Measurements from ENCODE around the gene ACVRL1. TPM values are rescaled to one million over a fixed set of nuclear protein-coding genes. Genes with fewer than 3 reads are reported as not detected.

The ACVRL1 gene
- total RNA-seq, 1 donor from 2014 or later: not detected

DNA sequence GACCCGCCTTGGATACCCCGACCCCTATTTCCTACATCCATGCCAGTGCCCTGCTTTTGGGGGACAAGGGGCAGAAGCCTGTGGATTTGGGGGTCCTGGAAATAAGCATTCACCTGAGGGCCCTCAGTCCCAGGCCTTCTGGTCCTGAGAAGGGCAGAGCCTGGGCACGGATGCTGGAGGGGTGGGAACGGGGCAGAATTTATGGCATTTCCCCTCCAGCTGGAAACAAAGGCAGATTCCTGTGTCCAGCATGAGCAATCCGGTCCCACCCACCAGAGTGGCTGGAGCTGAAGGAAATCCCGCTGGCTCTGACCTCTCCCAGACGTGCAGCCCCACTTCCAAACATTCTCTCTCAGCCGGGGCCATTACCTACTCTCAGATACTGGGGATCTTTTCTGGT is 10.1 kb upstream of the ACVRL1 start:
- intact Hi-C loops (cut with micrococcal nuclease): no loop called here
- no peak for DNase-seq
- peaks cover 4% of the 10 kb centered on the region for H3K4me1 Mint-ChIP-seq
- H3K27ac Mint-ChIP-seq: no peak overlapping the region
- H3K4me3 Mint-ChIP-seq: no peak overlapping the region
- no peaks in the 10 kb centered on the region for H3K9me3 Mint-ChIP-seq
- peaks cover 16% of the 10 kb centered on the region for H3K27me3 Mint-ChIP-seq
- H3K36me3 Mint-ChIP-seq (ENCODE audit: low read depth): no peaks in the 10 kb centered on the region

DNA sequence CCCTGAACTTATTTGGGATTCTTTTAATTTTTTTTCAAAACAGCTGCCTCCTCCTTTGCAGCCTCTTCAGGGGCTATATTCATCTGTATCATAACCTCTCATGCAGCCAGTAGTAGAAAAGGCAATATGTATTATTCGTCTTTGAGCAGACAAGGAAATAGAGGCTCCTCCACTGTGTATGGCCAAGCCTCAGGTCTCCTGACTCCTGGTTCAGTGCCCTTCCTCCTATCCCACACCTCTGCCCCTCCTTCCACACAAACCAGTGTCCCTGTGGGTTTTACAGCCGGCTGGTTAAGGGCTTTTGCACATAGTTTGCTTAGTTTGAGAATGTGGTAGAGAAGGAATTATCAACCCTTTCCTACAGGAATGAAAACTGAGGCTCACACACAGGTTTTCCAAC is 8.8 kb upstream of the ACVRL1 start:
- Mint-ChIP-seq H3K9me3 (no peaks in the 10 kb centered on the region), H3K4me1 (peaks cover 4% of the 10 kb centered on the region), H3K36me3 (ENCODE audit: low read depth) (no peaks in the 10 kb centered on the region), H3K27ac (no peak overlapping the region), H3K4me3 (no peak overlapping the region), H3K27me3 (peaks cover 13% of the 10 kb centered on the region)
- intact Hi-C loops (cut with micrococcal nuclease): no loop called here
- DNase-seq: no peak

DNA sequence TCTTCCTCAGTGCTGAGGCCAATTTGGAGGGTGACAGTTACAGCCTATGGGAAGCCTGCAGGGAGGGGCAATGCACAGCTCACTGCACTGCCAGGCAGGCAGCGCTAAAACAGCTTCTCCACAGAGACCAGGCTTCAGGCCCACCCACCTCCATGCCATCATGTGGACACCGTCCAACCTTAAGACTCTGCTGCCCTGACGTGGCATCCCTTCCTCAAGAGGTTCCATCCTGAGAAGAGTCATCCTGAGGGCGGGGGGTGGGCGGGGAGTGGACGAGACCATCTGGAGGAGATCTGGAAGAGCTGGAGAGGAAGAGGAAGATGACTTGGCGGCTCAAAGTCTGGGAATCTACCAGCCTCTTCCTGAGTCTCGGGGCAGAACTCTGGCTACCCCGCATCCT is 8.4 kb upstream of the ACVRL1 start:
- Mint-ChIP-seq H3K4me3 (no peak overlapping the region), H3K4me1 (peaks cover 4% of the 10 kb centered on the region), H3K36me3 (ENCODE audit: low read depth) (no peaks in the 10 kb centered on the region), H3K27me3 (peaks cover 14% of the 10 kb centered on the region), H3K9me3 (no peaks in the 10 kb centered on the region), H3K27ac (no peak overlapping the region)
- DNase-seq: no peak
- intact Hi-C loops (cut with micrococcal nuclease): no loop called here

DNA sequence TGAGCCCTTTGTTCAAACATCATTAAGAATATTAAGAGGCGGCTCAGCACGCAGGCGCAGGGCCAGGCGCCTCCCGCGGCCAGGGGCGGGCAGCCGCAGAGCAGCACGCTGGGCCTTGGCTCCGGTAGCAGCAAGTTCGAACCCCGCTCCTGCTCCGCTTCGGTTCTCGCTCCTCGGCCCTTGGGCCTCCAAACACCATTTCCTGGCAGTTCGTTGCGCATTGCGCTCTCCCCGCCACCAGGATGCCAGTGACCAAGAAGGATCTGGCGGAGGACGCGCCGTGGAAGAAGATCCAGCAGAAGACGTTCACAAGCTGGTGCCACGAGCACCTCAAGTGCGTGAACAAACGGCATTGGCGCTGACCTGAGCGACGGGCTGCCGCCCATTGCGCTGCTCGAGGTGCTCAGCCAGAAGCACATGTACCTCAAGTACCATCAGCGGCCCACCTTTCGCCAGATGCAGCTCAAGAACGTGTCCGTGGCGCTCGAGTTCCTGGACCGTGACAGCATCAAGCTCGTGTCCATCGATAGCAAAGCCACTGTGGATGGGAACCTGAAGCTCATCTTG is 6.9 kb upstream of the ACVRL1 start:
- DNase-seq: no peak
- no peaks in the 10 kb centered on the region for H3K36me3 Mint-ChIP-seq (ENCODE audit: low read depth)
- H3K9me3 Mint-ChIP-seq: no peaks in the 10 kb centered on the region
- H3K27ac Mint-ChIP-seq: no peak overlapping the region
- intact Hi-C loops (cut with micrococcal nuclease): no loop called here
- H3K4me1 Mint-ChIP-seq: peaks cover 4% of the 10 kb centered on the region
- H3K4me3 Mint-ChIP-seq: no peak overlapping the region
- peaks cover 23% of the 10 kb centered on the region for H3K27me3 Mint-ChIP-seq

DNA sequence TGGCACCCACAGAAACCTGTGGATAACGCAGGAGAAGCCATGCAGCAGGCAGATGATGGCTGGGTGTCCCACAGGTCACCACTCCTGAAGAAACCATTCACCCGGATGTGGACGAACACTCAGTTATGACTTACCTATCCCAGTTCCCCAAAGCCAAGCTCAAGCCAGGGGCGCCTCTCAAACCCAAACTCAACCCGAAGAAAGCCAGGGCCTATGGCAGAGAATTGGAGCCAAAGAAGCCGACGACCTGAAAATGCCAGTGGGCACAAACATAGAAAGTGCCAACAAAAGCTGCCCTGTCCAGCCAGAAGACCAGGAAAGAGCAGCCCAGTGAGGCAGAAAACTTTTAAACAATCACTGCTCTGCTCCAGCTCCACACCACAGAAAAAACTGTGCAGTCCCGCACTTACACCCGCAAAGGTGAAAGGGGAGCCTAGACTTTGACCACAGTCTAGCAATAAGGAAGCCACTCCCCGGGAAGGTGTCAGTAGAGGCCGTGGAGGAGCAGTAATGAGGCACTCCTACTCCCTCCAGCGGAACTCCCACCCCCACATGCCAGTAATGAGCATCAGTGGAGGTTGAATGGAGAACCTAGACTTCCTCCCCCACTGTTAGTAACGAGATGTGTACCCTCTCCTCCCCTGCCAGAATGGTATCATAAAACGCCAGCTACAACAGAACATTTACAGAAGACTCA is 6.0 kb upstream of the ACVRL1 start:
- intact Hi-C loops (cut with micrococcal nuclease): no loop called here

DNA sequence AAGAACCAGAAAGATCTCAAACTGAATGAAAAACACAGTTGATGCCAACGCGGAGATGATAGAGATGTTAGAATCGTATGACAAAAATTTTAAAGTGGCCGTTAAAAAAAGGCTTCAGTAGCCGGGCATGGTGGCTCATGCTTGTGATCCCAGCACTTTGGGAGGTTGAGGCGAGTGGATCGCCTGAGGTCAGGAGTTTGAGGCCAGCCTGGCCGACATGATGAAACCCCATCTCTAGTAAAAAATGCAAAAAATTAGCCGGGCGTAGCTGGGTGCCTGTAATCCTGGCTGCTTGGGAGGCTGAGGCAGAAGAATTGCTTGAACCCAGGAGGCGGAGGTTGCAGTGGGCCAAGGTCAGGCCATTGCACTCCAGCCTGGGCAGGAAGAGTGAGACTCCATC is 5.4 kb upstream of the ACVRL1 start:
- H3K4me3 Mint-ChIP-seq: no peak overlapping the region
- H3K27ac Mint-ChIP-seq: no peak overlapping the region
- no peaks in the 10 kb centered on the region for H3K36me3 Mint-ChIP-seq (ENCODE audit: low read depth)
- DNase-seq: no peak
- peaks cover 2% of the 10 kb centered on the region for H3K4me1 Mint-ChIP-seq
- intact Hi-C loops (cut with micrococcal nuclease): no loop called here
- H3K27me3 Mint-ChIP-seq: peaks cover 29% of the 10 kb centered on the region
- no peaks in the 10 kb centered on the region for H3K9me3 Mint-ChIP-seq

More for the DNA sequence above, 6.0 kb upstream of the ACVRL1 start:
- no peaks in the 10 kb centered on the region for H3K9me3 Mint-ChIP-seq
- peaks cover 26% of the 10 kb centered on the region for H3K27me3 Mint-ChIP-seq
- no peak overlapping the region for H3K4me3 Mint-ChIP-seq
- no peak overlapping the region for H3K27ac Mint-ChIP-seq
- DNase-seq: no peak
- peaks cover 3% of the 10 kb centered on the region for H3K4me1 Mint-ChIP-seq
- no peaks in the 10 kb centered on the region for H3K36me3 Mint-ChIP-seq (ENCODE audit: low read depth)

DNA sequence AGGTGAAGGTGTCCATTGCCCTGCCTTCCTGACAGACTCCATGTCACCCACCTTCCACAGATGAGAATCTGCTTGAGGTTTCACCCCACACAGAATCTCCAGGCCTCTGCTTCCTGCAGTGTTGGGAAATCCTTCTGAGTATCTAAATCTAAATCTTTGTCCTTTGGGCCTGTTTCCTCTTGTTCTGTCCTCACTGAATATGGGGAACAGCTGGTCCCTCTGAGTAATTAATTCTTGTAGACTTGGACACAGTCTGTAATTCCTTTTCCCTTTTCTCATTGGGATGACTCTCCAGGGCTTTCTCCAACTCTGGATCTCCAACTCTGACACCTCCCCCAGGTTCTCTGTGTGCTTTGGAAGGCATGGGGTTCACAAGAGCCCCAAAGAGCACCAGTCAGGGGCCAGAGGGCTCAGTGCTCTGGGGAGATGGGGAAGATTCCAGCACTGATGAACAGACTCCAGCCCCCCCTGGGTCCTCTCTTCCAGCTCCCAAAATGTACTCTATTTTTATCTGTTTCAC is 2.3 kb upstream of the ACVRL1 start:
- H3K9me3 Mint-ChIP-seq: no peaks in the 10 kb centered on the region
- H3K27me3 Mint-ChIP-seq: peaks cover 45% of the 10 kb centered on the region
- DNase-seq: no peak
- intact Hi-C loops (cut with micrococcal nuclease): no loop called here
- H3K4me3 Mint-ChIP-seq: no peak overlapping the region
- no peaks in the 10 kb centered on the region for H3K36me3 Mint-ChIP-seq (ENCODE audit: low read depth)
- no peak overlapping the region for H3K27ac Mint-ChIP-seq
- peaks cover 2% of the 10 kb centered on the region for H3K4me1 Mint-ChIP-seq

DNA sequence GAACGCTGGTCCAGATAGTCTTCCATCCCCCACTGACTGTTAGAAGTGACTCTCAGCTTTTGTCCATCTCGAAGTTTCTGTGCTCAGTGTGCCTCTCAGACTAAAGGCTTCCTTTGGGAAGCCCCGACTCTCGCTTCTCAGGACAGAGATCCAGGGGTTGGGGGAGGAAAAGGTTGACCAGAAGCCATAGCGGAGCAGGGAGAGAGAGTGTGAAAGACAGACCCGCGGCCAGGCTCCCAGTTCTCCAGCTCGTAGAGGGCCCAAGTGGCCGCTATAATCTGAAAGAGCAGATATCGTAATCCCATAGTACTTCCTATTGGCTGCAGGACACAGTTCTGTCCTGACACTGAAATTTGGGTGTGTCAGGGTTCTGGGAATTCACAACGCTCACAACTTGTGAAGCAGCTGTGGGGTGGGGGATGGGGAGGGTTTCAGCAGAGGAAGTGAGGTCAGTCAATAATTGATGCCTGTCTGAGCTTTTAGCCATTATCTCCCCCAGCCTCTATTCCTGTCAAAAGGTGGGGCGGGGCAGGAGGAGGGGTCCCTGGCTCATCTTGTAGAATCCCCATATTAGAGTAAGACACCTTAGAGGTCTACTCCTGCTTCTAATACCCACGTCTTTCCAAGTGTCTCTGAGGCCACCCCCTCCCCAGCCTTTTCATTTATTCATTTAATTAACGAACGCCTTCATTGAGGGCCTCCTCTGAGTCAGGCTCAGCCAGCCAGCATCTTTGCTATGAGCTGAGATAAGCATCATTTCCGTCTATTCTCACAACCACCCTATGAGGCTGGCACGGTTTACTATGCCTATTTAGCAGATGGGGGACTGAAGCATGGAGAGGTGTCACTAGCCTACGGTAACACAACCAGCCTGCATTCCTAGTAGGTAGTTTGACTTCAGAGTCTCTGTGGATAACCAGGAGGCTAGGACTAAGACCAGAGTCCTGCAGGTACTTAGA is 1.6 kb upstream of the ACVRL1 start:
- H3K9me3 Mint-ChIP-seq: no peaks in the 10 kb centered on the region
- H3K27me3 Mint-ChIP-seq: peaks cover 48% of the 10 kb centered on the region
- H3K36me3 Mint-ChIP-seq (ENCODE audit: low read depth): no peaks in the 10 kb centered on the region
- no peak for DNase-seq
- intact Hi-C loops (cut with micrococcal nuclease): no loop called here
- H3K4me1 Mint-ChIP-seq: peaks cover 2% of the 10 kb centered on the region
- H3K27ac Mint-ChIP-seq: no peak overlapping the region
- H3K4me3 Mint-ChIP-seq: no peak overlapping the region

DNA sequence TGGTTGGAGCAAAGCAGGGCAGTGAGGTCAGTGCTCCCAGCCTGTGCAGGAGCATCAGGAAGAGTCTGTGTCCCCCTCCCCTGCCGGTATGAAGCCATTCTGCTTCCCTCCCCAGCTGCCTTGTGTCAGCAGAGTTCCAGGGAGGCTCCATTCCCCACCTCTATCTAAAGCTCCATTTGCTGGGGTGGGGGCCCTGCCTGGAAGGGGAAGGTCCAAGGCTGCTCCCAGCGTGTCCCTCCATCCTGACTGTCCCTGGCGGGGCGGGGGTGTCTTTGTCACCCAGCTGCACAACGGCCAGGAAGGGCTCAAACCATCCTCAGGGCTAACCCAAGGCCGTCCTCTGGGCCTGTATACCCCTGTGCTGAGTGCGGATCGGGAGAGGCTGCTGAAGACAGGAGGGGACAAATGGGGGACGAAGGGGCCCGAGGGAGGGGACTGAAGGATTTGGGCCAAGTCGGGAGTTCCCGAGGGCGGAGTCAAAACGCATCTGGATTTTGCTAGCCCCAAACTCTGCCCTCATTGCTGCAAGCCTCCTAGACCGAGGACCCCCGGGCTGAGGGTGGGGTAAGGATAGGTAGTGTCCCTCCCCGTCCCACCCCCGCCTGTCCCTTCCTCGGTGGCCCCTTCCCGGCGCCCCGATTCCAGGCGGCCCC is 748 bp upstream of the ACVRL1 start:
- no peak overlapping the region for H3K27ac Mint-ChIP-seq
- H3K27me3 Mint-ChIP-seq: peaks cover 47% of the 10 kb centered on the region
- H3K4me3 Mint-ChIP-seq: no peak overlapping the region
- intact Hi-C loops (cut with micrococcal nuclease): no loop called here
- no peaks in the 10 kb centered on the region for H3K9me3 Mint-ChIP-seq
- peaks cover 1% of the 10 kb centered on the region for H3K4me1 Mint-ChIP-seq
- no peak for DNase-seq
- no peaks in the 10 kb centered on the region for H3K36me3 Mint-ChIP-seq (ENCODE audit: low read depth)

DNA sequence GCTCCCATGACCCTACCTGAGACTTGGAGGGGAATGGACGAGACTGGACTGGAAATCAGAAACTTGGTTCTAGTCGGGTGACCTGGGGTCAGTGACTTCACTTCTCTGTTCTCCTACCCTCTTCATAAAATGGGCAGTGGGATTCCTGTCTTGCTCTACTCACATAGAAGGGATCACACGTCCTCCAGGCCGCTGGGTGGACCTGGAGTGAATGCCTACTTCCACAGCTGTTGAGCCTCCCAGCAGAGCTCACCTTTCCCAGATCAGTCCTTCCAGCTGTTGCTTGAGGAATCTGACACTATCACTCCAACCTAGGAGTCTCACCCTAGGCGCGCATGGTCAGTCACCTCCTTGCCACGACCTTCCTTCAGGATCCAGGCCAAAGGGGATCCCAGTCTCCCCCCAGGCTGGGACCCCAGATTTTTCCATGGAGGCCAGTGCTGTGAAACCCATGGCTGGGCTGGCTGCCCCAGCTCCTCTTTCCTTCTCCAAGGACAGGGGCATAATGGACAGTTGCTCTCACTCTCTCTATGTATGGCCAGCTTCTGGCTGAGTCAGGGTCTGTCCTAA is 637 bp downstream of the ACVRL1 start:
- no peaks in the 10 kb centered on the region for H3K9me3 Mint-ChIP-seq
- H3K27ac Mint-ChIP-seq: no peak overlapping the region
- H3K27me3 Mint-ChIP-seq: peaks cover 45% of the 10 kb centered on the region
- no peaks in the 10 kb centered on the region for H3K36me3 Mint-ChIP-seq (ENCODE audit: low read depth)
- H3K4me1 Mint-ChIP-seq: no peaks in the 10 kb centered on the region
- H3K4me3 Mint-ChIP-seq: no peak overlapping the region
- intact Hi-C loops (cut with micrococcal nuclease): no loop called here
- no peak for DNase-seq

DNA sequence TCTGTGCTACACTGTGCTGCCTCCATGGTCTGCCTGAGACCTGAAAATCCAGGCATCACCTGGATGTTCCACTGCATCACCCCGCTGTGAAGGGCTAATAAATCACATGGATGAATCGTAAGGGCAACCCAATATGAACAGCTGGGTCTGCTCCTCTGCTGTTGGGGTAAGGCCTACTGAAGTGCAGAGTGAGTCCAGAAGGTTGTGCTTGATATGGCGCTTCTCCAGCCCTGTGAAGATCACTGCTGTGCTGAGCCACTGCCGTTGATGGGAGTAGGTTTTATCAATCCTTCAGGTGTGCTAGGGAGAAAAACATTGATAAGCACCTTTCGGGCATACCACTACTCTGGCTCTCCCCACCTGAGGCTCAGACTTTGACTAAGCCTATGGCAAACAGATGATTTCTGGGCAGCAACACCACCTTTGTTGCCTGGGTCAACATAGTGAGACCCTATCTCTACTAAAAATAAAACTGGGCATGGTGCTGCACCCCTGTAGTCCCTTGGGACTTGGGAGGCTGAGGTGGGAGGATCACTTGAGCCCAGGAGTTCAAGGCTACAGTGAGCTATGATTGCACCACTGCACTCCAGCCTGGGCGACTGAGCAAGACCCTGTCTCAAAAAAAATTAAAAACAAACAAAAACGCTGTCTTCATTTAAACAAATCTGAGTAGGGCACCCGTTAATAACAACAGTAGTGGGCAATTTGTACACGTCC is 1.7 kb downstream of the ACVRL1 start:
- H3K27ac Mint-ChIP-seq: no peak overlapping the region
- peaks cover 41% of the 10 kb centered on the region for H3K27me3 Mint-ChIP-seq
- H3K4me1 Mint-ChIP-seq: no peaks in the 10 kb centered on the region
- H3K9me3 Mint-ChIP-seq: no peaks in the 10 kb centered on the region
- H3K36me3 Mint-ChIP-seq (ENCODE audit: low read depth): no peaks in the 10 kb centered on the region
- no peak for DNase-seq
- intact Hi-C loops (cut with micrococcal nuclease): no loop called here
- no peak overlapping the region for H3K4me3 Mint-ChIP-seq

DNA sequence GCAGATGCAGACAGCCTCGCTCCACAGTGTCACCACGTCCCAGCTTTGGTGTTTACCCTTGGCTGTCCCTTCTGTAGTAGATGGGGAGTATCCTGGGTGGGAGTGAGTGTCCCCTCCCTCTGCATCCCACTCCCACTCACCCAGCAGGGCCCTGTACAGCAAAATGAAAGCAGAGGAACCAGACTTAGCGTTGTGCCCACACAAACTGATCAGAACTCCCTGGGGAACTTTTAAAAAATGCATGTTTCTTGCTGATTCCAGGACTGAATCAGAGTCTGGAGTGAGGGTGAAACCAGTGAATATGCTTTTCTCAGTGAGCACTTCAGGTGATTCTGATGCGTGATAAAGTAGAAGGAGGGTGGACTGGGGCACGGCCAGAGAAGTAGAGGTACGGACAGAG is 2.9 kb downstream of the ACVRL1 start:
- Mint-ChIP-seq H3K36me3 (ENCODE audit: low read depth) (no peaks in the 10 kb centered on the region), H3K9me3 (no peaks in the 10 kb centered on the region), H3K4me3 (no peak overlapping the region)

DNA sequence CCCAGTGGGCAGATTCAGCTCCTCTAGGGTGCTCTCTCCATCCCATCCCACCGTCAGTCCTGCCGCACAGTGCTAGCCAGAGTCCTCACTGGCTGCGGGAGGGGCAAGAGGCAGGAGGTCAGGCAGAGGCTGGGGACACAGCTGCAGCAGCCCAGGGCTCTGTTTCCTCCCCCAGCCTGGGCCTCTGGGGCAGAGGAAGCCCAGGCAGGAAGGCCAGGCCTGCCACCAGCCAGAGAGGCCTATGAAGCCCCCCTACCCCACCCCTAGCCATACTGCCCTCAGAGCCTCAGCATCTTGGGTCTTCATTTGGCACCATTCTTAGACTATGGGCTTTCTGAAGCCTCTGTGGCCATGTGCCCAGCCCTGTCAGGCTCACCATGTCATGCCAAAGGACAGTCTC is 3.4 kb downstream of the ACVRL1 start:
- no peaks in the 10 kb centered on the region for H3K9me3 Mint-ChIP-seq
- peaks cover 32% of the 10 kb centered on the region for H3K27me3 Mint-ChIP-seq
- H3K27ac Mint-ChIP-seq: no peak overlapping the region
- H3K4me3 Mint-ChIP-seq: no peak overlapping the region
- no peaks in the 10 kb centered on the region for H3K4me1 Mint-ChIP-seq
- intact Hi-C loops (cut with micrococcal nuclease): no loop called here
- H3K36me3 Mint-ChIP-seq (ENCODE audit: low read depth): no peaks in the 10 kb centered on the region
- no peak for DNase-seq

More for the DNA sequence above, 2.9 kb downstream of the ACVRL1 start:
- Mint-ChIP-seq H3K27me3 (peaks cover 35% of the 10 kb centered on the region), H3K4me1 (no peaks in the 10 kb centered on the region), H3K27ac (no peak overlapping the region)
- DNase-seq: no peak
- intact Hi-C loops (cut with micrococcal nuclease): no loop called here

Measured in activated CD4-positive, alpha-beta T cell treated with anti-CD3 and anti-CD28 coated beads, Interleukin-2, amount 10 ng/mL, durations not matched to agents 24 days and 14 days (primary cell).